Endothelial cell (in vitro differentiated cells): ENCODE data around the gene MSLN. TPM values are rescaled to one million over a fixed set of nuclear protein-coding genes. Genes with fewer than 3 reads are reported as not detected.

ENCODE experiments used
- DNase-seq: peaks from one replicate; pipeline ENCODE4 v3.0.0; 2021; ENCODE audit warnings: low spot score
- H3K27ac Mint-ChIP-seq: one replicate; pipeline ENCODE4 v1.8.0; 2021; ENCODE audit warnings: mixed read lengths, inconsistent platforms; ENCODE audit not compliant: unreplicated experiment
- H3K27me3 Mint-ChIP-seq: one replicate; pipeline ENCODE4 v1.8.0; 2021; ENCODE audit warnings: mild to moderate bottlenecking, moderate library complexity, mixed read lengths, inconsistent platforms; ENCODE audit not compliant: unreplicated experiment
- H3K36me3 Mint-ChIP-seq: one replicate; pipeline ENCODE4 v1.8.0; 2021; ENCODE audit warnings: mild to moderate bottlenecking, low read depth, mixed read lengths, inconsistent platforms; ENCODE audit not compliant: unreplicated experiment
- H3K4me1 Mint-ChIP-seq: one replicate; pipeline ENCODE4 v1.8.0; 2021; ENCODE audit warnings: mild to moderate bottlenecking, mixed read lengths, inconsistent platforms; ENCODE audit not compliant: unreplicated experiment
- H3K4me3 Mint-ChIP-seq: one replicate; pipeline ENCODE4 v1.8.0; 2021; ENCODE audit warnings: mild to moderate bottlenecking, mixed read lengths, inconsistent platforms; ENCODE audit not compliant: unreplicated experiment
- H3K9me3 Mint-ChIP-seq: one replicate; pipeline ENCODE4 v1.8.0; 2021; ENCODE audit warnings: mixed read lengths, inconsistent platforms; ENCODE audit not compliant: unreplicated experiment
- total RNA-seq: library from RNA; stranded (reverse); fragmentation: NEBNext Ultra II Directional; extraction: Animal tissue kit (Norgen Biotek cat#: 25700); gene quantifications from one replicate; pipeline ENCODE4 v1.2.1, GENCODE V29; 2021; ENCODE audit not compliant: unreplicated experiment
- TF ChIP-seq, protein P1 (sequence below): fragments of 200-600 bp; sonication (generic); IDR thresholded peaks from one replicate; pipeline ENCODE4 v1.5.0; 2021; ENCODE audit warnings: antibody characterized with exemption; ENCODE audit not compliant: unreplicated experiment

Gene MSLN
- total RNA-seq, 1 donor from 2014 or later = 0.44 TPM

DNA sequence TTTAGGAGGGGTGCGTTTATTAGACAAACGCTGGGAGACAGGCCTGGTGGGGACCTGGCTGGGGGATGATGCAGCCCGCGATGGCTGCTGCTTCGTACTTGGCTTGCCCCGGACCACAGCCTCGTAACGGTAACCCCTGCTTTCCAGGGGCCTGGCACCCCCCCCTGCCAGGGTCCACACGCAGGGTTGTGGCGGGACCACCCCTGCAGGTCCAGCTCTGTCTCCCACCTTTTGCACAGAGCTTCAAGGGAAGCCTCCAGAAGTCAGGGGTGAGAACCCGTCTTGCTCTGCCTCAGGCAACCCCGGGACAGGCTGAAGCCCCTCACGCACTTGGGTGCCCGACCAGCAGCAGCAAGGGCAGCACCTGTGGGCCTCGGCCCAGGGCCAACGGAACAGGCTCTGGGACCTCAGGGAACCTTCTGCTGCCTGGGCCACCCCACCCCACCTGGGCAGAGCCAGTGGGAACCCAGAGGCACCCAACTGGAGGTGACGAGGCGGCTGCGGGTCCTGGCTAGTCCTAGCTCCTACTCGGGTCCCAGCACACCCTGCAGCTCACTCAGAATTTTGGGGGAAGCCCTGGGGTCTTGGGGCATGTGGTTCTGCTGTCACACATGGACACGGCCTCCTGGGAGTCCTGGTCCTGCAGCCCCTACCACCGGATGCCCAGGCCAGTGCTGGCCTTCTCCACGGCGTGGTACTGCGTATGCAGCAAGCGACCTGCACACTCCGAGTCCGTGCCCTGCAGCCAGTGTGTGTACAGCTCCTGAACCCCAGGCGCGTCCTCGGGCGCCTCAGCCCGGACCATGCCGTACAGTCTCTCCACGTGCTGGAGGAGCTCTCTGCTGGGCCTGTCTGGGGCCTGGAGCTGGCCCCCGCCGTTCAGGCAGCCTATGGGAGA lies 30.5 kb upstream of the MSLN start:
- no peaks in the 10 kb centered on the region for H3K9me3 Mint-ChIP-seq
- H3K27ac Mint-ChIP-seq = no peak overlapping the region
- no peak for DNase-seq
- H3K36me3 Mint-ChIP-seq = peaks cover 10% of the 10 kb centered on the region
- no peaks in the 10 kb centered on the region for H3K4me1 Mint-ChIP-seq
- peaks cover 5% of the 10 kb centered on the region for H3K27me3 Mint-ChIP-seq
- TF ChIP-seq, protein P1, sequence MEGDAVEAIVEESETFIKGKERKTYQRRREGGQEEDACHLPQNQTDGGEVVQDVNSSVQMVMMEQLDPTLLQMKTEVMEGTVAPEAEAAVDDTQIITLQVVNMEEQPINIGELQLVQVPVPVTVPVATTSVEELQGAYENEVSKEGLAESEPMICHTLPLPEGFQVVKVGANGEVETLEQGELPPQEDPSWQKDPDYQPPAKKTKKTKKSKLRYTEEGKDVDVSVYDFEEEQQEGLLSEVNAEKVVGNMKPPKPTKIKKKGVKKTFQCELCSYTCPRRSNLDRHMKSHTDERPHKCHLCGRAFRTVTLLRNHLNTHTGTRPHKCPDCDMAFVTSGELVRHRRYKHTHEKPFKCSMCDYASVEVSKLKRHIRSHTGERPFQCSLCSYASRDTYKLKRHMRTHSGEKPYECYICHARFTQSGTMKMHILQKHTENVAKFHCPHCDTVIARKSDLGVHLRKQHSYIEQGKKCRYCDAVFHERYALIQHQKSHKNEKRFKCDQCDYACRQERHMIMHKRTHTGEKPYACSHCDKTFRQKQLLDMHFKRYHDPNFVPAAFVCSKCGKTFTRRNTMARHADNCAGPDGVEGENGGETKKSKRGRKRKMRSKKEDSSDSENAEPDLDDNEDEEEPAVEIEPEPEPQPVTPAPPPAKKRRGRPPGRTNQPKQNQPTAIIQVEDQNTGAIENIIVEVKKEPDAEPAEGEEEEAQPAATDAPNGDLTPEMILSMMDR = no peak
- H3K4me3 Mint-ChIP-seq = no peak overlapping the region

DNA sequence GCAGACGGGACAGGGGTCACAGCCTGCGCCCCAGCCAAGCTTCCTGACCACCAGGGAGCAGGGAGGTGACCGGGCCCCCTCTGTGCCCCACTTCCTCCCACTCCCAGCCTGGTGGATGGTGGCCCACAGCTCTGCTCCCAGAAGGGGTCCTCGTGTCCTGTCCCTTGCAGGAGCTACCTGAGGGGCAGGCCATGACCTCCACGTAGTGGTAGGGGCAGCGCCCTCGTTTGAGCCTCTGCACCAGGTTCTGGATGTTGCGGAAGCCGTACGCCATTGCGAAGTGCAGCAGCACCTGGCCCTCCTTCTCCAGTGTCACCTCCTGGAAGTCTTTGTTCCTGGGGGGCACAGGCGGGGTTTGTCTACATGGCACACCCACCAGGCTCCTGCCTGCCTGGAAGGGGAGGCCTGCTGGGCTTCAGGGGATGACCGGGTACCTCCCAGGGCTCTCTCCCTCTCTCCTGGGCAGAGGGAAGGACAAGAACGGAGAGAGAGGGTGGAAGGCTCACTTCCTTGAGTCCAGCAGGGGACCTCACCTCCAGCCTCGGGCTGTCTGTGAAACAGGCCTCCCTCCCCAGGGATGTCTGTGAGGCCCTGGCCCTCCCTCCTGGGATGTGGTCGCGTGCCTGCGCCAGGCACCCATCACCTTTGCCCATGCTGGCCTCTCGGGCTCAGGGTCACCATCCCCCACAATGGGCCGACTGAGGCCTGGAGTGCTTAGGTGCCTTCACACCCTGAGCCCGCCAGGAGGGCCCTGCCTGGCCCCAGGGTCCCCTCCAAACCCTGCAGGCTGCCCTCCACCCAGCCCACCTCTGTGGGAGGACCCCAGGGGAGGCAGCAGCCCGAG lies 29.6 kb upstream of the MSLN start:
- peaks cover 16% of the 10 kb centered on the region for H3K36me3 Mint-ChIP-seq
- H3K4me1 Mint-ChIP-seq = no peaks in the 10 kb centered on the region

DNA sequence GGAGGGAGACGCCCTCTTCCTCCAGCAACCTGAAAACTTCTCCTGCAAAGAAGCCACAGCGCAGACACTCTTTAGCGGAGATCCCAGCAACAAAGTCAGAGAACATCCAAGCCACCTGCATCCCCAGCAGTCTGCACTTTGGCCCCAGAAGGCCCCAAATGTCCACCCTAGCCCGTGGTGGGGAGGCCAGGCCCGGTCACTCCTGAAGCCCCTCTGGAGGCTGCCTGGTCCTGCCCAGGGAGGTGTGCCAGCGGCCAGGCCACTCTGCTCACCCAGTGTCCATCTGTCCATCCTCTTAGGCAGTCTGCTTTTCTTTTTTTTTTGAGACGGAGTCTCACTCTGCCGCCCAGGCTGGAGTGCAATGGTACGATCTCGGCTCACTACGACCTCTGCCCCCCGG lies 28.2 kb upstream of the MSLN start:
- peaks cover 5% of the 10 kb centered on the region for H3K27me3 Mint-ChIP-seq
- H3K27ac Mint-ChIP-seq = no peak overlapping the region
- no peak overlapping the region for H3K4me3 Mint-ChIP-seq
- TF ChIP-seq, protein P1 = no peak
- H3K4me1 Mint-ChIP-seq = peaks cover 6% of the 10 kb centered on the region
- H3K9me3 Mint-ChIP-seq = no peaks in the 10 kb centered on the region
- peaks cover 19% of the 10 kb centered on the region for H3K36me3 Mint-ChIP-seq
- no peak for DNase-seq

More for the DNA sequence above, 29.6 kb upstream of the MSLN start:
- peaks cover 8% of the 10 kb centered on the region for H3K27me3 Mint-ChIP-seq
- H3K9me3 Mint-ChIP-seq = no peaks in the 10 kb centered on the region
- no peak overlapping the region for H3K4me3 Mint-ChIP-seq
- H3K27ac Mint-ChIP-seq = no peak overlapping the region
- no peak for DNase-seq
- TF ChIP-seq, protein P1 = no peak

DNA sequence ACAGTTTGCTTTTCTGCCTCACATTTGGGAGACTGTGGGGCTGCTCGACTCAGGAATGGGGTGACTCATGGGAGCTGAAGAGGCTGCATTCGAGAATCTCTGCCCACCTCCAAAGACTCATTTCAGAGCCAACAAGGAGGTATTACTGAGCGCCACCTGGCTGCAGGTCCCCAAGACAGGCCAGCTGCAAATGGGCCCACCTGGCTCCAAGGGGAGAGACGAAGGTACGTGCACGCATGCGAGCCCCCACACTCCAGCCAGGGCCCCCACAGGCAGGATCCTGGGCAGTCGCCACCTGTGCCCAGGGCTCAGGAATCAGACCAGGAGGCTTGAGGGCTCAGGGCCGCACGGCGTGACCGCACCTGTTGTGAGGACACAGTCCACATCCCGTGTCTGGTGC lies 27.6 kb upstream of the MSLN start:
- no peak overlapping the region for H3K4me3 Mint-ChIP-seq
- peaks cover 12% of the 10 kb centered on the region for H3K4me1 Mint-ChIP-seq
- no peak for DNase-seq
- H3K27ac Mint-ChIP-seq = no peak overlapping the region
- no peaks in the 10 kb centered on the region for H3K9me3 Mint-ChIP-seq
- peaks cover 8% of the 10 kb centered on the region for H3K27me3 Mint-ChIP-seq
- TF ChIP-seq, protein P1 = no peak
- H3K36me3 Mint-ChIP-seq = peaks cover 19% of the 10 kb centered on the region
